C4-2B (cell line): Measurements from ENCODE around the gene KLHDC10.

Experiments
- ZFX ChIP-seq: fragments of 450-650 bp; IDR thresholded peaks from 2 replicates; pipeline ENCODE4 v1.6.1; 2017
- TF ChIP-seq, protein P1 (sequence below): fragments of 450-650 bp; conservative IDR thresholded peaks from 2 replicates; pipeline ENCODE4 v1.5.1; 2017; ENCODE audit warnings: mild to moderate bottlenecking

DNA sequence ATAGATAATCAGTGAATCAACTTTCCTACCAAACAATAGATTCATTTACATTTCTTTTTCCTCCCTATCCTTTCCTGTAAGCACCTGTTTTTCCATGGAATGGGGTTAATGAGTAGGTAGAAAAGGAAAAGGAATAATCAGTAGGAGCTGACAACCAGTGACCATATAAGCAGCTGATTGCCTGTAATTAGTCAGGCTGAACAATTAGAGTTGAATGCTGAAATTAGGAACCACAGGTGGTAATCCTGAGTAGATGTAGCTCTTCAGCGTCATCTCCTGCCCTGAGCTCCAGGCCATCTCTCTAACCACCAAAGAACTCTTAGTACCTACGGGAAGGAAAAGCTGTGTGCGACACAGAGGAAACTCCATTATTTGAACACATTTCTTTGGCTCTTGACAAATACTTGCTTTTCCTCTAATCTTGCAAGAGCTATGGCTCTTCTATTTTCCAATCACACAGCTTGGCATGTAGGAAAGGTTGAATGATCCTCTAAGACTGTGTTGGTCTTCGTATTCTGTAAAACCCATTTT, 63.8 kb downstream of the KLHDC10 start:
- TF ChIP-seq, protein P1, sequence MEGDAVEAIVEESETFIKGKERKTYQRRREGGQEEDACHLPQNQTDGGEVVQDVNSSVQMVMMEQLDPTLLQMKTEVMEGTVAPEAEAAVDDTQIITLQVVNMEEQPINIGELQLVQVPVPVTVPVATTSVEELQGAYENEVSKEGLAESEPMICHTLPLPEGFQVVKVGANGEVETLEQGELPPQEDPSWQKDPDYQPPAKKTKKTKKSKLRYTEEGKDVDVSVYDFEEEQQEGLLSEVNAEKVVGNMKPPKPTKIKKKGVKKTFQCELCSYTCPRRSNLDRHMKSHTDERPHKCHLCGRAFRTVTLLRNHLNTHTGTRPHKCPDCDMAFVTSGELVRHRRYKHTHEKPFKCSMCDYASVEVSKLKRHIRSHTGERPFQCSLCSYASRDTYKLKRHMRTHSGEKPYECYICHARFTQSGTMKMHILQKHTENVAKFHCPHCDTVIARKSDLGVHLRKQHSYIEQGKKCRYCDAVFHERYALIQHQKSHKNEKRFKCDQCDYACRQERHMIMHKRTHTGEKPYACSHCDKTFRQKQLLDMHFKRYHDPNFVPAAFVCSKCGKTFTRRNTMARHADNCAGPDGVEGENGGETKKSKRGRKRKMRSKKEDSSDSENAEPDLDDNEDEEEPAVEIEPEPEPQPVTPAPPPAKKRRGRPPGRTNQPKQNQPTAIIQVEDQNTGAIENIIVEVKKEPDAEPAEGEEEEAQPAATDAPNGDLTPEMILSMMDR = no peak
- TF ChIP-seq ZFX = no peak
